GM23338 (cell line): ENCODE measurements around the gene OR2S2. TPM values are rescaled to one million over a fixed set of nuclear protein-coding genes. Genes with fewer than 3 reads are reported as not detected.

Experiments
- ATAC-seq: fragments of 200-7000 bp; cut with Tn5 transposase; 3 replicates; pipeline ENCODE4 v1.9.1; 2020
- DNase-seq: peaks from one replicate; pipeline ENCODE4 v3.0.0-alpha.2; 2015; ENCODE audit warnings: low spot score
- H2AFZ ChIP-seq: fragments of 200-600 bp; sonication (generic); 2 replicates; pipeline ENCODE4 v1.8.0; 2016; ENCODE audit warnings: antibody characterized with exemption, mild to moderate bottlenecking, moderate library complexity
- H3F3A ChIP-seq: fragments of 200-600 bp; sonication (generic); replicated peaks from 2 replicates; pipeline ENCODE4 v1.8.0; 2017; ENCODE audit warnings: antibody characterized with exemption, mixed run types, low read depth
- H3K27ac ChIP-seq: fragments of 200-600 bp; sonication (generic); 2 replicates; pipeline ENCODE4 v1.6.1; 2016; ENCODE audit warnings: low read depth
- H3K27me3 ChIP-seq: fragments of 200-600 bp; sonication (generic); 2 replicates; pipeline ENCODE4 v1.8.0; 2016; ENCODE audit warnings: mild to moderate bottlenecking, mixed run types, moderate library complexity; ENCODE audit not compliant: insufficient read depth
- H3K36me3 ChIP-seq: fragments of 200-600 bp; sonication (generic); 2 replicates; pipeline ENCODE4 v1.8.0; 2016; ENCODE audit warnings: mild to moderate bottlenecking; ENCODE audit not compliant: insufficient read depth
- H3K4me1 ChIP-seq: fragments of 200-600 bp; sonication (generic); 2 replicates; pipeline ENCODE4 v1.8.0; 2016; ENCODE audit warnings: mild to moderate bottlenecking, moderate library complexity; ENCODE audit not compliant: insufficient read depth
- H3K4me2 ChIP-seq: fragments of 200-600 bp; sonication (generic); 2 replicates; pipeline ENCODE4 v1.7.1; 2017; ENCODE audit warnings: mixed run types
- H3K4me3 ChIP-seq: fragments of 200-600 bp; sonication (generic); 2 replicates; pipeline ENCODE4 v1.6.1; 2016; ENCODE audit warnings: mixed run types
- H3K79me2 ChIP-seq: fragments of 200-600 bp; sonication (generic); replicated peaks from 2 replicates; pipeline ENCODE4 v1.8.0; 2017; ENCODE audit warnings: mild to moderate bottlenecking; ENCODE audit not compliant: insufficient read depth
- H3K9me2 ChIP-seq: fragments of 200-600 bp; sonication (generic); 2 replicates; pipeline ENCODE4 v1.8.0; 2017; ENCODE audit not compliant: insufficient read depth
- H4K20me1 ChIP-seq: fragments of 200-600 bp; sonication (generic); replicated peaks from 2 replicates; pipeline ENCODE4 v1.8.0; 2017; ENCODE audit warnings: mild to moderate bottlenecking; ENCODE audit not compliant: insufficient read depth
- H3K27ac Mint-ChIP-seq: 2 replicates; pipeline ENCODE4 v1.8.0; 2020; ENCODE audit warnings: inconsistent platforms, mild to moderate bottlenecking, moderate library complexity, mixed read lengths
- H3K27me3 Mint-ChIP-seq: 3 replicates; pipeline ENCODE4 v1.8.0; 2022; ENCODE audit warnings: low read depth, mild to moderate bottlenecking, moderate library complexity, mixed read lengths, inconsistent platforms; ENCODE audit not compliant: insufficient read depth, poor library complexity
- H3K36me3 Mint-ChIP-seq: 3 replicates; pipeline ENCODE4 v1.8.0; 2021; ENCODE audit warnings: low read depth, mild to moderate bottlenecking, inconsistent platforms, moderate library complexity, mixed read lengths
- H3K4me1 Mint-ChIP-seq: 3 replicates; pipeline ENCODE4 v1.8.0; 2020; ENCODE audit warnings: mild to moderate bottlenecking, inconsistent platforms, mixed read lengths
- H3K4me3 Mint-ChIP-seq: 3 replicates; pipeline ENCODE4 v1.8.0; 2021; ENCODE audit warnings: moderate library complexity, mild to moderate bottlenecking, inconsistent platforms, mixed read lengths
- H3K9me3 Mint-ChIP-seq: 3 replicates; pipeline ENCODE4 v1.8.0; 2020; ENCODE audit warnings: moderate library complexity, mild to moderate bottlenecking, inconsistent platforms, mixed read lengths
- CREB1 ChIP-seq: fragments of 250-450 bp; sonication (Bioruptor Pico); IDR thresholded peaks from 2 replicates; pipeline ENCODE4 v1.5.0; 2020; ENCODE audit warnings: low read depth, mild to moderate bottlenecking, moderate library complexity
- CTCF ChIP-seq, 2 experiments: fragments of 200-600 bp in 1 of 2; sonication (generic) in 1 of 2; conservative IDR thresholded peaks; 2 replicates each; pipeline versions ENCODE4 v1.5.1 to v1.6.1; 2016 to 2017; ENCODE audit warnings: antibody characterized with exemption in 2 of 2, low read depth in 2 of 2, mild to moderate bottlenecking in 2 of 2, moderate library complexity in 1 of 2
- ETS1 ChIP-seq: IDR thresholded peaks from 2 replicates; pipeline ENCODE4 v1.6.1; 2016; ENCODE audit warnings: antibody characterized with exemption
- EZH2 ChIP-seq: fragments of 200-600 bp; sonication (generic); IDR thresholded peaks from one replicate; pipeline ENCODE4 v1.8.0; 2017; ENCODE audit warnings: antibody characterized with exemption, mild to moderate bottlenecking, low read depth; ENCODE audit not compliant: unreplicated experiment
- EZH2phosphoT487 ChIP-seq: fragments of 200-600 bp; sonication (generic); IDR thresholded peaks from one replicate; pipeline ENCODE4 v1.8.1; 2018; ENCODE audit warnings: antibody characterized with exemption; ENCODE audit not compliant: unreplicated experiment
- JUNB ChIP-seq: IDR thresholded peaks from one replicate; pipeline ENCODE4 v1.6.1; 2016; ENCODE audit warnings: antibody characterized with exemption; ENCODE audit not compliant: unreplicated experiment
- STAT1 ChIP-seq: IDR thresholded peaks from one replicate; pipeline ENCODE4 v1.6.1; 2016; ENCODE audit warnings: antibody characterized with exemption; ENCODE audit not compliant: unreplicated experiment
- ZNF114 ChIP-seq: fragments of 250-450 bp; sonication (Bioruptor Pico); IDR thresholded peaks from 2 replicates; pipeline ENCODE4 v1.5.0; 2020; ENCODE audit warnings: mild to moderate bottlenecking, moderate library complexity
- ZNF331 ChIP-seq: fragments of 250-450 bp; sonication (Bioruptor Pico); IDR thresholded peaks from 2 replicates; pipeline ENCODE4 v1.5.0; 2020; ENCODE audit warnings: low read depth, mild to moderate bottlenecking, moderate library complexity
- ZNF462 ChIP-seq: fragments of 250-450 bp; sonication (Bioruptor Pico); IDR thresholded peaks from 2 replicates; pipeline ENCODE4 v1.5.0; 2020; ENCODE audit warnings: mild to moderate bottlenecking, moderate library complexity
- polyA plus RNA-seq: library from polyadenylated mRNA; unstranded; fragments of >200 nt; fragmentation: Nextera tagmentation; extraction: Ambion mirVana; gene quantifications from 2 replicates; pipeline ENCODE4 v1.2.1, GENCODE V29; 2016
- total RNA-seq: library from RNA; depleted of rRNA; stranded (reverse); fragments of >200 nt; shearing (Covaris generic); gene quantifications from 2 replicates; pipeline ENCODE4 v1.2.3, GENCODE V29; 2014

Gene OR2S2
- total and polyA plus RNA-seq, 2 experiments from 2014 or later: not detected

DNA sequence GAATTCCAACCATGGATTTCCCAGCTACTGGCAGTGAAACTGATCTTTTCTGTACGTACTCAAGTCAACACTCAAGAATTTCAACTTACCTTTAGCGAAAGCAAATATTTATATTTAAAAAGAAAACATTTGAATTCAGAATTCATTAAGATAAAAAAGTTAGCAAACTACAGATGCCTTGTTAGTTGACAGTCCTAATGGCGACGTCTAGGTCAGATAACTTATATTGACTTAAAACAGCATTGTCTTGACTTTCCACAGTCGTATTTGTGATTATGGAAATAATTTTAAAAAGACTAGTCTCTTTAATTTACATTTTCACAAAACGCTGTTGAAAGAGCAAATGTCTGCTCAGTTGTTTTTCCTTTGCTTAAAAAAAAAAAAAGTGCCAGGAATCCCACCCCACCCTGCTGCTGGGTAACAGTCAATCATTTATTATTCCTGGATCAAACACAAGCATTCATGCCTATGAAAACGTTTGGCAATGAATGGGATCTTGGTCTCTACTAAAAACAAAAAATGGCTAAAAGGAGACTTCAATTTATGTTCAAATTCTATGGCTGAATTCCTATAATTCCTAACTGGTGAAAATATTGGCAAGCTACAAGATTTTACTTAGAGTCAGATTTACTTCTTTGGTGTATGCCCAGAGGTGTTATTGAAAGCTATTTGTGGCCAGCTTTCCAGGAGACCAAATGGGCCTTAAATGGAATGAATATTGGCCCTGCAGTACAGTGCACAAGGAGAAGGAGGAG, 22.0 kb downstream of the OR2S2 start (continued):
- TF ChIP-seq CTCF (conservative IDR thresholded peaks at IDR 0.05; ENCODE audit: low read depth in 2 of 2) (no peak), EZH2phosphoT487 (no peak), STAT1 (no peak), ETS1 (no peak), EZH2 (no peak), CREB1 (CRISPR knock-in tag) (no peak)

DNA sequence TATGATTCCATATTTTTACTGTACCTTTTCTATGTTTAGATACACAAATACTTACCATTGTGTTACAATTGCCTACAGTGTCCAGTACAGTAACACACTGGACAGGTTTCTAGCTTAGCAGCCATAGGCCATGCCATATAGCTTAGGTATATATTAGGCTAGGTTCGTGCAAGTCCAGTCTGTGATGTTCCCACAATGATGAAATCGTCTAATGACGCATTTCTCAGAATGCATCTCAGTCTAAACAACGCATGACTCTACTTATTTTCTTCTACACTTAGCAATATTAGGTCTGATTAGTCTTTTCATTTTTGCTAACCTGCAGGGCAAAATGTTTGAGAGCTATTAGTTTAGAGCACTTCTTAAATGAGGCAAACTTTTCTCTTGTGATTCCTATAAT, 22.7 kb downstream of the OR2S2 start:
- Mint-ChIP-seq H3K27ac (no peak overlapping the region), H3K27me3 (no peaks in the 10 kb centered on the region), H3K4me1 (no peaks in the 10 kb centered on the region), H3K4me3 (no peak overlapping the region), H3K9me3 (no peaks in the 10 kb centered on the region; the same call in 2 of the 3 replicates), H3K36me3 (no peaks in the 10 kb centered on the region)
- no peak overlapping the region for H3K27ac ChIP-seq
- no peak overlapping the region for H3K4me3 ChIP-seq
- H3K36me3 ChIP-seq: no peaks in the 10 kb centered on the region
- H2AFZ ChIP-seq: no peak overlapping the region
- H3K27me3 ChIP-seq: no peaks in the 10 kb centered on the region
- no peaks in the 10 kb centered on the region for H4K20me1 ChIP-seq
- no peak overlapping the region for H3K4me2 ChIP-seq
- DNase-seq: no peak
- no peak for ATAC-seq
- no peaks in the 10 kb centered on the region for H3K79me2 ChIP-seq
- no peaks in the 10 kb centered on the region for H3F3A ChIP-seq
- no peaks in the 10 kb centered on the region for H3K4me1 ChIP-seq
- H3K9me2 ChIP-seq: no peaks in the 10 kb centered on the region
- TF ChIP-seq ZNF114 (no peak), JUNB (no peak), ZNF331 (CRISPR knock-in tag) (no peak), ETS1 (no peak), CREB1 (CRISPR knock-in tag) (no peak), ZNF462 (CRISPR knock-in tag) (no peak), STAT1 (no peak)
